ENCODE measurements around the gene C19orf38.

The C19orf38 gene

DNA sequence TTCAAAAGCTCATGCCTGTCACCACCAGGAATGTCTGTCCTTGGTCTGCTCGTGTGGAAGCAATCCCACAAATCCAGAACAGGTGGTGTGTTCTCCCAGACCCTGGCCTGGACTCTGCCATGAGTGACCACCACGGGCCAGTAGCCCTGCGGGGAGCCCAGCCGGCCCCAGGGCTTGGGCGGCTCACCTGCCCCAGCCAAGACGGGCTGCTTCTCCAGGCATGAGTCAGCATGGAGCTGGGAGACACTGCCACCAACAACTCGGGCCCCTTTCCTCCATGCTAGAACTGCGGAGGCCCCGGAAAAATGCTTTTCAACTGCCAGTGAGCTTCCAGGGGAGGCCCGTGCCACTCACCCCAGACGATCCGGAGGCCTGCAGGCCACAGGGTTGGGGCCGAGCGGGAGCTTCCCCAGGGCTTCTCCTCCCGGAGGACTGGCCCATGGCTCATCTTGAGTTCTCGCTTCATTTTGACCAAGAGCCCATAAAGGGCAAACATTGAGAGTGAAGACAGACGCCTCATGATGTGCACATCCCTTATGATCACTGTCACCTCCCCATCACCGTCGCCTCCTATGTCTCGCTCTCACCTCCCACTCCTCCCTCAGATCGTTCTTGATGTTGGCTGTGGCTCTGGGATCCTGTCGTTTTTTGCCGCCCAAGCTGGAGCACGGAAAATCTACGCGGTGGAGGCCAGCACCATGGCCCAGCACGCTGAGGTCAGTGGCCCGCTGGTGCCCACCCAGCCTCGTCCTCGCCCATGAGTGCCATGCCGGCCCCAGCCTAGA is 63.6 kb downstream of the C19orf38 start:
- no peak for DNase-seq (ENCODE audit: low read depth in 2 of 2)

GRCh38 chr19:10912619-10913018 is 64.4 kb downstream of the C19orf38 start:
- DNase-seq (ENCODE audit: low read depth in 2 of 2), result no peak

GRCh38 chr19:10913716-10914340 is 65.6 kb downstream of the C19orf38 start:
- no peak for DNase-seq (ENCODE audit: low read depth in 2 of 2)

DNA sequence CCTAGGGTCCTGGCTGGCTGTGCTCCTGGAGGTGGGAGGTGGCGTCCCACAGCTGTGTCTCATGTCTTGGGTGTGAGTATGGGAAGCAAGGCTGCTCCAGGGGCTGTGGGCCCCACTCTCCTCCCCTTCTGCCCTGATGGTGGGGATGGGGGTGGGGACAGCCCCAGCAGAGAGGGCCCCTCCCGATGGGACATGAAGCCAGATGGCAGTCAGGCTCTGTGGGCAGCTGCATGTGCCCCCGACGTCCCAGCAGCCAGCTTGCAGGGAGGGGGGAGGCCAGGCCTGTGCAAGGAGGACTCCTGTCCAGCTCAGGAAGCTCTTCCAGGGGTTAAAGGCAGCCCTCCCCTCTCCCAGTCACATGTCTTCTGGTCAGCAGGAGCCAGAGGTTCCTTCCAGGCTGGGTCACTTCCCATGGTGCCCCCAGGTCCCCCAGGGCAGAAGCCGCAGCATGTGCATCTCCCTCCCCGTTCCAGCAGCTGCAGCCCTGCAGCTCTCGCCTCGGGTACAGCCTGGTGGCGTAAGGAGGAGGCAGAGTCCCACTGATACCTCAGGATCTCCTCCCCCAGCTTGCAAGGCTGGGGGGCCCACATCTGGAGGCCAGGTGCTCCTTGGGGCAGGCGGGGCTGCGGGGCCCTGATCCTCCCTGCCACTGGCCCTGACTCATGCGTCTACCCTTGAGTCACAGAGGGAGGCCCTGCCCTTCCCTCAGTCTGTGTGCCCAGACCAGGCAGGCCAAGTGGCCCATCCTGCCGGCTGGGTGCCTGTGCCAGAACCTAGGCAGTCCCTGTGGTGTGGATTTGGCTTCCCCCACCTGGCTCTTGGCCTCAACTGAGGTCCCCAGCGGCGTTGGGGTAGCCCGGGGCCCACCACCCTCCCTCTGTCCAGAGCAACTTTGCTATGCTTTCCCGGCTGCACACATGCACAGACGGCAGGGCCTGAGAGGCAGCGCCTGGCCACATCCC is 67.2 kb downstream of the C19orf38 start:
- no peak for DNase-seq (ENCODE audit: low read depth in 2 of 2)

- no peak for DNase-seq (ENCODE audit: low read depth in 2 of 2)
These were observed 68.4 kb downstream of the C19orf38 start for GRCh38 chr19:10916602-10917001.

DNA sequence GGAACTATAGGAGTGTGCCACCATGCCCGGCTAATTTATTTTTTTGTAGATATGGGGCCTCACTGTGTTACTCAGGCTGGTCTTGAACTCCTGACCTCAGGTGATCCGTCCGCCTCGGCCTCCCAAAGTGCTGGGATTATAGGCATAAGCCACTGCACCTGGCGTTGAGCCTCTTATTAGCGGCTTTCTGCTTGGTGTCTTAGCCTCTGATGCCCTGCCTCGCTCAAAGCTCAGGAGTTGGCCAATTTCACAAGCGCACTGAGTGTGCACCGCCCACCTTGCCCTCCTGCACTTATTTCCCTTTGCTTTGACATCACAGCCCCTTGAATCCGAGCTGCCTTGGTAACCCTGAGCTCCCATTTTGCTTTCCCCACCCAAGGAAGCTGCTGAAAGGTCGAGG is 70.1 kb downstream of the C19orf38 start:
- DNase-seq (ENCODE audit: low read depth in 2 of 2), result no peak

Measured in stimulated activated CD4-positive, alpha-beta T cell treated with anti-CD3 and anti-CD28 coated beads, Interleukin-15, amount 100 ng/mL, for 48 hours (primary cell).